Liver (tissue), 9 donors: Measurements from ENCODE around the gene TDP2. TPM values are rescaled to one million over a fixed set of nuclear protein-coding genes. Genes with fewer than 3 reads are reported as not detected.
"Not testable (repeated sequence)": the region's sequence is repeated elsewhere in the genome, so short reads cannot be mapped to it uniquely, and the experiment has no call there.

ENCODE experiments used
- DNase-seq: peaks from one replicate; pipeline ENCODE4 v3.0.0-alpha.2; 2017; ENCODE audit warnings: low spot score
- H3K27ac ChIP-seq, 2 donors: one replicate each; pipeline ENCODE4 v1.7.0; 2013; ENCODE audit warnings: inconsistent platforms in 2 of 2, low read length in 2 of 2, control low read depth in 1 of 2, low read depth in 1 of 2, mild to moderate bottlenecking in 1 of 2
- H3K27me3 ChIP-seq, 4 donors: one replicate each; pipeline versions ENCODE4 v1.6.1 to v1.7.0; 2013; ENCODE audit warnings: low read length in 3 of 4, inconsistent platforms in 1 of 4, mild to moderate bottlenecking in 1 of 4, moderate library complexity in 1 of 4; ENCODE audit not compliant: control insufficient read depth in 4 of 4, insufficient read depth in 4 of 4
- H3K36me3 ChIP-seq, 4 donors: one replicate each; pipeline versions ENCODE4 v1.6.1 to v1.7.0; 2013; ENCODE audit warnings: low read length in 3 of 4, mild to moderate bottlenecking in 3 of 4, low read depth in 1 of 4, moderate library complexity in 1 of 4; ENCODE audit not compliant: control insufficient read depth in 4 of 4, insufficient read depth in 3 of 4
- H3K4me1 ChIP-seq, 4 donors: one replicate each; pipeline versions ENCODE4 v1.6.1 to v1.7.0; 2013; ENCODE audit warnings: low read length in 3 of 4, mild to moderate bottlenecking in 3 of 4, moderate library complexity in 1 of 4; ENCODE audit not compliant: control insufficient read depth in 4 of 4, insufficient read depth in 4 of 4
- H3K4me3 ChIP-seq, 3 donors: one replicate each; pipeline versions ENCODE4 v1.6.1 to v1.7.0; 2013; ENCODE audit warnings: low read length in 3 of 3, control low read depth in 1 of 3, low read depth in 1 of 3, mild to moderate bottlenecking in 1 of 3
- H3K9ac ChIP-seq, 2 donors: one replicate each; pipeline ENCODE4 v1.7.0; 2013; ENCODE audit warnings: low read length in 2 of 2, mild to moderate bottlenecking in 2 of 2, moderate library complexity in 2 of 2, control low read depth in 1 of 2, low read depth in 1 of 2
- H3K9me3 ChIP-seq, 4 donors: one replicate each; pipeline versions ENCODE4 v1.6.1 to v1.7.0; 2013; ENCODE audit warnings: low read length in 3 of 4; ENCODE audit not compliant: control insufficient read depth in 4 of 4
- EGR1 ChIP-seq, 2 donors: IDR thresholded peaks; 2 replicates each; pipeline ENCODE4 v1.6.1; 2016 to 2018; ENCODE audit warnings: antibody characterized with exemption in 2 of 2, low read depth in 2 of 2
- FOXA1 ChIP-seq: IDR thresholded peaks from 2 replicates; pipeline ENCODE4 v1.6.1; 2016; ENCODE audit warnings: antibody characterized with exemption
- FOXA2 ChIP-seq: IDR thresholded peaks from 2 replicates; pipeline ENCODE4 v1.6.1; 2016; ENCODE audit warnings: antibody characterized with exemption
- GABPA ChIP-seq, 2 donors: IDR thresholded peaks in 1 of 2; conservative IDR thresholded peaks in 1 of 2; 2 replicates each; pipeline ENCODE4 v1.6.1; 2016; ENCODE audit warnings: antibody characterized with exemption in 2 of 2, mild to moderate bottlenecking in 1 of 2, moderate library complexity in 1 of 2
- HNF4A ChIP-seq, 2 donors: conservative IDR thresholded peaks; 2 replicates each; pipeline ENCODE4 v1.6.1; 2016; ENCODE audit warnings: antibody characterized with exemption in 2 of 2, mild to moderate bottlenecking in 2 of 2
- HNF4G ChIP-seq: IDR thresholded peaks from 2 replicates; pipeline ENCODE4 v1.6.1; 2016; ENCODE audit warnings: antibody characterized with exemption
- JUND ChIP-seq, 2 donors: IDR thresholded peaks; 2 replicates each; pipeline ENCODE4 v1.6.1; 2016; ENCODE audit warnings: antibody characterized with exemption in 2 of 2
- NR2F2 ChIP-seq: IDR thresholded peaks from 2 replicates; pipeline ENCODE4 v1.6.1; 2016; ENCODE audit warnings: antibody characterized with exemption
- RAD21 ChIP-seq, 2 donors: IDR thresholded peaks; 2 replicates each; pipeline ENCODE4 v1.6.1; 2016; ENCODE audit warnings: antibody characterized with exemption in 2 of 2, mild to moderate bottlenecking in 2 of 2
- RXRA ChIP-seq, 2 donors: IDR thresholded peaks; 2 replicates each; pipeline ENCODE4 v1.6.1; 2017 to 2018; ENCODE audit warnings: antibody characterized with exemption in 2 of 2, mild to moderate bottlenecking in 1 of 2
- SP1 ChIP-seq: IDR thresholded peaks from 2 replicates; pipeline ENCODE4 v1.6.1; 2018; ENCODE audit warnings: antibody characterized with exemption, mild to moderate bottlenecking
- TAF1 ChIP-seq: conservative IDR thresholded peaks from 2 replicates; pipeline ENCODE4 v1.6.1; 2016; ENCODE audit warnings: antibody characterized with exemption, mild to moderate bottlenecking
- YY1 ChIP-seq: IDR thresholded peaks from 2 replicates; pipeline ENCODE4 v1.6.1; 2016; ENCODE audit warnings: antibody characterized with exemption, mild to moderate bottlenecking
- WGBS: extraction: QIAGEN DNeasy Blood & Tissue Kit; methylation state at CpG from one replicate; pipeline ENCODE4 v1.1.7; 2013; 5-methylcytosine and 5-hydroxymethylcytosine counted together
- polyA plus RNA-seq, 2 donors: library from polyadenylated mRNA; stranded (reverse) in 1 of 2; unstranded in 1 of 2; fragments of 200-250 nt in 1 of 2; fragments of >200 nt in 1 of 2; fragmentation: Nextera tagmentation in 1 of 2; extraction: Ambion mirVana in 1 of 2; gene quantifications; one replicate each; pipeline versions ENCODE4 v1.2.1 to v1.2.3, GENCODE V29; 2013 to 2015
- total RNA-seq, 2 donors: library from RNA; depleted of rRNA; stranded (reverse); fragments of >200 nt; gene quantifications; one replicate each; pipeline ENCODE4 v1.2.3, GENCODE V29; 2014
- TF ChIP-seq, protein P1 (sequence below): IDR thresholded peaks from 2 replicates; pipeline ENCODE4 v1.6.1; 2016; ENCODE audit warnings: antibody characterized with exemption
- TF ChIP-seq, protein P2 (sequence below): IDR thresholded peaks from 2 replicates; pipeline ENCODE4 v1.6.1; 2016; ENCODE audit warnings: antibody characterized with exemption
- TF ChIP-seq, protein P3 (sequence below): IDR thresholded peaks from 2 replicates; pipeline ENCODE4 v1.6.1; 2016; ENCODE audit warnings: antibody characterized with exemption, mild to moderate bottlenecking
- TF ChIP-seq, protein P4 (sequence below): fragments of 150-350 bp; IDR thresholded peaks from 2 replicates; pipeline ENCODE4 v1.5.1; 2017; ENCODE audit warnings: improper control_type of control experiment, low read depth, low read length; ENCODE audit not compliant: missing input control
- TF ChIP-seq, protein P5 (sequence below): IDR thresholded peaks from 2 replicates; pipeline ENCODE4 v1.6.1; 2016; ENCODE audit warnings: antibody characterized with exemption
- donor health status: healthy.
- donor health status: healthy.
- donor health status: healthy.
- donor health status: healthy.
- donor health status: healthy.

Gene TDP2
- total and polyA plus RNA-seq, 4 donors = 16.5 to 24.3 (median 18.5) TPM

DNA sequence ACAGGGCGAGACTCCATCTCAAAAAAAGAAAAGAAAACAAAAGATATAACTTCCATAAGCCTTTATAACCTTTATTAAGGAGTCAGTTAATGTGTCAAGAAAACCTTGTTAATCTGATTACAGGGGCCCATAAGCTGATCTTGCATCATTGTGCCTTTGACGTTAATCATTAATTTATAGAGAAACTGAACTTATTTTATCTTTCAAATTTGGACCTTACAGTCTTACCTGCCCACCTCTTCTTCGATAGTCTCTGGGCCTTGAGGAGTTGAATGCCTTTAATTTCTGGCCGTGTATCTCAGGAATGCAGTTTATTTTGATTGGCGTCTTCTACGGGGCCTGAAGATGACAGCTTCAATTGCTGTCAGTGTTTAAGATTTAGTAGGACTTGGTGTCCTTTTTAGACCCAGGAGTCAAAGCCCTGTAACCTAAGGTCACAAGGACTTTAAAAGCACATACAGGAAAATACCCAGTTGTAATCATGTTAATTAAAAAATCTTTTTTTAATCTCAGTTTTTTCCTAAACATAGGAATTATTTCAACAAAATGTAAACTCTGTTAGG lies 6.0 kb upstream of the TDP2 start:
- no peak overlapping the region for H3K4me3 ChIP-seq
- no peaks in the 10 kb centered on the region for H3K27me3 ChIP-seq
- peaks cover 6 to 45% (median 19%) of the 10 kb centered on the region in 4 donors for H3K4me1 ChIP-seq
- H3K9ac ChIP-seq = no peak overlapping the region
- H3K27ac ChIP-seq = peak overlapping the region; percentile 38 to 63
- no peak for DNase-seq
- TF ChIP-seq, protein P1, sequence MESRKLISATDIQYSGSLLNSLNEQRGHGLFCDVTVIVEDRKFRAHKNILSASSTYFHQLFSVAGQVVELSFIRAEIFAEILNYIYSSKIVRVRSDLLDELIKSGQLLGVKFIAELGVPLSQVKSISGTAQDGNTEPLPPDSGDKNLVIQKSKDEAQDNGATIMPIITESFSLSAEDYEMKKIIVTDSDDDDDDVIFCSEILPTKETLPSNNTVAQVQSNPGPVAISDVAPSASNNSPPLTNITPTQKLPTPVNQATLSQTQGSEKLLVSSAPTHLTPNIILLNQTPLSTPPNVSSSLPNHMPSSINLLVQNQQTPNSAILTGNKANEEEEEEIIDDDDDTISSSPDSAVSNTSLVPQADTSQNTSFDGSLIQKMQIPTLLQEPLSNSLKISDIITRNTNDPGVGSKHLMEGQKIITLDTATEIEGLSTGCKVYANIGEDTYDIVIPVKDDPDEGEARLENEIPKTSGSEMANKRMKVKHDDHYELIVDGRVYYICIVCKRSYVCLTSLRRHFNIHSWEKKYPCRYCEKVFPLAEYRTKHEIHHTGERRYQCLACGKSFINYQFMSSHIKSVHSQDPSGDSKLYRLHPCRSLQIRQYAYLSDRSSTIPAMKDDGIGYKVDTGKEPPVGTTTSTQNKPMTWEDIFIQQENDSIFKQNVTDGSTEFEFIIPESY = no peak
- TF ChIP-seq, protein P2, sequence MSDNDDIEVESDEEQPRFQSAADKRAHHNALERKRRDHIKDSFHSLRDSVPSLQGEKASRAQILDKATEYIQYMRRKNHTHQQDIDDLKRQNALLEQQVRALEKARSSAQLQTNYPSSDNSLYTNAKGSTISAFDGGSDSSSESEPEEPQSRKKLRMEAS = no peak
- no peak for TF ChIP-seq FOXA1
- no peak for TF ChIP-seq TAF1
- no peak for TF ChIP-seq GABPA (IDR thresholded peaks at IDR 0.05 in 1 of 2, conservative IDR thresholded peaks at IDR 0.05 in 1 of 2)
- no peak for TF ChIP-seq NR2F2
- peak; percentile 70 to 77 for TF ChIP-seq RXRA (IDR thresholded peaks at IDR 0.05)
- no peak for TF ChIP-seq RAD21 (IDR thresholded peaks at IDR 0.05)
- TF ChIP-seq, protein P3, sequence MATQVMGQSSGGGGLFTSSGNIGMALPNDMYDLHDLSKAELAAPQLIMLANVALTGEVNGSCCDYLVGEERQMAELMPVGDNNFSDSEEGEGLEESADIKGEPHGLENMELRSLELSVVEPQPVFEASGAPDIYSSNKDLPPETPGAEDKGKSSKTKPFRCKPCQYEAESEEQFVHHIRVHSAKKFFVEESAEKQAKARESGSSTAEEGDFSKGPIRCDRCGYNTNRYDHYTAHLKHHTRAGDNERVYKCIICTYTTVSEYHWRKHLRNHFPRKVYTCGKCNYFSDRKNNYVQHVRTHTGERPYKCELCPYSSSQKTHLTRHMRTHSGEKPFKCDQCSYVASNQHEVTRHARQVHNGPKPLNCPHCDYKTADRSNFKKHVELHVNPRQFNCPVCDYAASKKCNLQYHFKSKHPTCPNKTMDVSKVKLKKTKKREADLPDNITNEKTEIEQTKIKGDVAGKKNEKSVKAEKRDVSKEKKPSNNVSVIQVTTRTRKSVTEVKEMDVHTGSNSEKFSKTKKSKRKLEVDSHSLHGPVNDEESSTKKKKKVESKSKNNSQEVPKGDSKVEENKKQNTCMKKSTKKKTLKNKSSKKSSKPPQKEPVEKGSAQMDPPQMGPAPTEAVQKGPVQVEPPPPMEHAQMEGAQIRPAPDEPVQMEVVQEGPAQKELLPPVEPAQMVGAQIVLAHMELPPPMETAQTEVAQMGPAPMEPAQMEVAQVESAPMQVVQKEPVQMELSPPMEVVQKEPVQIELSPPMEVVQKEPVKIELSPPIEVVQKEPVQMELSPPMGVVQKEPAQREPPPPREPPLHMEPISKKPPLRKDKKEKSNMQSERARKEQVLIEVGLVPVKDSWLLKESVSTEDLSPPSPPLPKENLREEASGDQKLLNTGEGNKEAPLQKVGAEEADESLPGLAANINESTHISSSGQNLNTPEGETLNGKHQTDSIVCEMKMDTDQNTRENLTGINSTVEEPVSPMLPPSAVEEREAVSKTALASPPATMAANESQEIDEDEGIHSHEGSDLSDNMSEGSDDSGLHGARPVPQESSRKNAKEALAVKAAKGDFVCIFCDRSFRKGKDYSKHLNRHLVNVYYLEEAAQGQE = no peak
- TF ChIP-seq, protein P4, sequence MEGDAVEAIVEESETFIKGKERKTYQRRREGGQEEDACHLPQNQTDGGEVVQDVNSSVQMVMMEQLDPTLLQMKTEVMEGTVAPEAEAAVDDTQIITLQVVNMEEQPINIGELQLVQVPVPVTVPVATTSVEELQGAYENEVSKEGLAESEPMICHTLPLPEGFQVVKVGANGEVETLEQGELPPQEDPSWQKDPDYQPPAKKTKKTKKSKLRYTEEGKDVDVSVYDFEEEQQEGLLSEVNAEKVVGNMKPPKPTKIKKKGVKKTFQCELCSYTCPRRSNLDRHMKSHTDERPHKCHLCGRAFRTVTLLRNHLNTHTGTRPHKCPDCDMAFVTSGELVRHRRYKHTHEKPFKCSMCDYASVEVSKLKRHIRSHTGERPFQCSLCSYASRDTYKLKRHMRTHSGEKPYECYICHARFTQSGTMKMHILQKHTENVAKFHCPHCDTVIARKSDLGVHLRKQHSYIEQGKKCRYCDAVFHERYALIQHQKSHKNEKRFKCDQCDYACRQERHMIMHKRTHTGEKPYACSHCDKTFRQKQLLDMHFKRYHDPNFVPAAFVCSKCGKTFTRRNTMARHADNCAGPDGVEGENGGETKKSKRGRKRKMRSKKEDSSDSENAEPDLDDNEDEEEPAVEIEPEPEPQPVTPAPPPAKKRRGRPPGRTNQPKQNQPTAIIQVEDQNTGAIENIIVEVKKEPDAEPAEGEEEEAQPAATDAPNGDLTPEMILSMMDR = no peak
- peak; percentile 14 for TF ChIP-seq YY1
- TF ChIP-seq EGR1 (IDR thresholded peaks at IDR 0.05; ENCODE audit: low read depth in 2 of 2) = no peak
- peak; percentile 77 to 88 for TF ChIP-seq HNF4A (conservative IDR thresholded peaks at IDR 0.05)
- no peak for TF ChIP-seq FOXA2
- peak; percentile 48 for TF ChIP-seq SP1
- TF ChIP-seq HNF4G = no peak
- TF ChIP-seq, protein P5, sequence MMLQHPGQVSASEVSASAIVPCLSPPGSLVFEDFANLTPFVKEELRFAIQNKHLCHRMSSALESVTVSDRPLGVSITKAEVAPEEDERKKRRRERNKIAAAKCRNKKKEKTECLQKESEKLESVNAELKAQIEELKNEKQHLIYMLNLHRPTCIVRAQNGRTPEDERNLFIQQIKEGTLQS = peak; percentile 85
- peak in 1 of 2 donors; percentile 59 for TF ChIP-seq JUND (IDR thresholded peaks at IDR 0.05)
- no peaks in the 10 kb centered on the region for H3K36me3 ChIP-seq
- no peaks in the 10 kb centered on the region for H3K9me3 ChIP-seq
- WGBS = 39% methylated on average over 6 of the region's 6 CpGs

DNA sequence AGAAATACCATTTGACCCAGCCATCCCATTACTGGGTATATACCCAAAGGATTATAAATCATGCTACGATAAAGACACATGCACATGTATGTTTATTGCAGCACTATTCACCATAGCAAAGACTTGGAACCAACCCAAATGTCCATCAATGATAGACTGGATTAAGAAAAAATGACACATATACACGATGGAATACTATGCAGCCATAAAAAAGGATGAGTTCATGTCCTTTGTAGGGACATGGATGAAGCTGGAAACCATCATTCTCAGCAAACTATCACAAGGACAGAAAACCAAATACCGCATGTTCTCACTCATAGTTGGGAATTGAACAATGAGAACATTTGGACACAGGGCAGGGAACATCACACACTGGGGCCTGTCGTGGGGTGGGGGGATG lies 4.4 kb upstream of the TDP2 start:
- not testable (repeated sequence) for H3K36me3 ChIP-seq, H3K9ac ChIP-seq, DNase-seq, H3K4me3 ChIP-seq, H3K27me3 ChIP-seq, H3K27ac ChIP-seq, H3K9me3 ChIP-seq
- H3K4me1 ChIP-seq = peaks cover 6 to 43% (median 17%) of the 10 kb centered on the region in 4 donors
- 93% methylated on average over 4 of the region's 4 CpGs for WGBS

DNA sequence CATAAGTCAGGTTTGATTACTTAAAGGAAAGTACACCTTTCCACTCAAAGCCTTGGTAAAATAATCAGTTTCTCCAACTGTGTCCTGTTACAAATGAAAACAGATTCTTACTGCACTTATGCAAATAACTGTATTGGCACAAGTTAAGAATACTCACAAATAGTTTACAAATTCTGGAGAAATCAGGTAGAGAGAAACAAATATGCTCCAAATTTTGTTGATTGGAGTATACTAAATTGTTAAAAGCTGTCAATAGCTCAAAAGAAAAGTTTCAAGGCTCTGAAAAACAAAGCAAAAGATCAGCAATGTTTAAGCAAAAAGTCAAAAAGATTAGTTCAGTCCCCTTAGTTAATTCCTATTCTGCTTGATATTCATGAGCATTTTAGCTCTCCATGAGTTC lies 3.8 kb upstream of the TDP2 start:
- not testable (repeated sequence) for H3K4me3 ChIP-seq, H3K27ac ChIP-seq, H3K9ac ChIP-seq, H3K27me3 ChIP-seq, H3K9me3 ChIP-seq, DNase-seq, H3K36me3 ChIP-seq
- H3K4me1 ChIP-seq = peaks cover 6 to 49% (median 22%) of the 10 kb centered on the region in 4 donors
